ENCODE measurements around the gene PIEZO2. TPM values are rescaled to one million over a fixed set of nuclear protein-coding genes. Genes with fewer than 3 reads are reported as not detected.

Gene PIEZO2
- total and polyA plus RNA-seq, 2 donors (not counting 1 experiment from before 2014, with no cell fraction given) = not detected

GRCh38 chr18:11081009-11081532 lies 68.3 kb downstream of the PIEZO2 start:
- POLR2A ChIA-PET = no interaction called here

GRCh38 chr18:11078491-11078890 lies 70.9 kb downstream of the PIEZO2 start:
- no peaks in the 10 kb centered on the region for H3K27me3 Mint-ChIP-seq
- WGBS (ENCODE audit: insufficient coverage) = 85% methylated on average over 2 of the region's 4 CpGs
- intact Hi-C loops (cut with micrococcal nuclease) = no loop called here
- no peak overlapping the region for H3K4me2 ChIP-seq (replicated peaks; ENCODE audit: low read depth, low read length, poor library complexity, severe bottlenecking)
- H3K4me3 ChIP-seq (ENCODE audit: control extremely low read depth in 1 of 5, extremely low read depth in 1 of 5, insufficient read depth in 1 of 5, low read depth in 2 of 5, low read length in 4 of 5) = no peak overlapping the region
- ChIA-PET CTCF (no interaction called here), POLR2A (no interaction called here)
- no peak for DNase-seq
- no peak overlapping the region for H3K27ac ChIP-seq (ENCODE audit: low read length in 2 of 2)
- no peaks in the 10 kb centered on the region for H3K4me1 ChIP-seq (ENCODE audit: control insufficient read depth in 2 of 2, insufficient read depth in 2 of 2, low read length in 2 of 2)
- H3K4me1 Mint-ChIP-seq = no peaks in the 10 kb centered on the region
- H3K79me2 ChIP-seq (ENCODE audit: control insufficient read depth, insufficient read depth, low read length) = no peaks in the 10 kb centered on the region
- H3K9me3 Mint-ChIP-seq (ENCODE audit: insufficient read depth) = no peaks in the 10 kb centered on the region
- H2AFZ ChIP-seq (ENCODE audit: insufficient read depth, low read depth, low read length, poor library complexity, severe bottlenecking) = no peak overlapping the region
- H3K9ac ChIP-seq (ENCODE audit: low read length) = no peak overlapping the region
- H3K9me3 ChIP-seq (ENCODE audit: control extremely low read depth in 1 of 3, control insufficient read depth in 2 of 3, insufficient read depth in 1 of 3, low read length in 2 of 3) = no peaks in the 10 kb centered on the region
- TF ChIP-seq CTCF (IDR thresholded peaks at IDR 0.05) = no peak
- no peaks in the 10 kb centered on the region for H3K27me3 ChIP-seq (replicated peaks in 1 of 4; ENCODE audit: control extremely low read depth in 1 of 4, control insufficient read depth in 3 of 4, insufficient read depth in 4 of 4, low read length in 3 of 4)
- no peaks in the 10 kb centered on the region for H3K36me3 ChIP-seq (replicated peaks in 1 of 2; ENCODE audit: control extremely low read depth in 1 of 2, control insufficient read depth in 1 of 2, extremely low read depth in 1 of 2, insufficient read depth in 2 of 2, low read length in 1 of 2)
- no peak overlapping the region for H3K4me3 Mint-ChIP-seq
- no peak for ATAC-seq (ENCODE audit: low read depth)
- H3K27ac Mint-ChIP-seq = no peak overlapping the region
- no peaks in the 10 kb centered on the region for H4K20me1 ChIP-seq (ENCODE audit: control insufficient read depth, insufficient read depth, low read length, poor library complexity, severe bottlenecking)

More at GRCh38 chr18:11081009-11081532, 68.3 kb downstream of the PIEZO2 start:
- H3K36me3 ChIP-seq (replicated peaks in 1 of 2; ENCODE audit: control extremely low read depth in 1 of 2, control insufficient read depth in 1 of 2, extremely low read depth in 1 of 2, insufficient read depth in 2 of 2, low read length in 1 of 2) = no peaks in the 10 kb centered on the region
- H2AFZ ChIP-seq (ENCODE audit: insufficient read depth, low read depth, low read length, poor library complexity, severe bottlenecking) = no peak overlapping the region
- Mint-ChIP-seq H3K27me3 (peaks cover 9% of the 10 kb centered on the region), H3K4me3 (no peak overlapping the region), H3K9me3 (ENCODE audit: insufficient read depth) (no peaks in the 10 kb centered on the region), H3K4me1 (no peaks in the 10 kb centered on the region), H3K27ac (no peak overlapping the region)
- no peaks in the 10 kb centered on the region for H3K4me1 ChIP-seq (ENCODE audit: control insufficient read depth in 2 of 2, insufficient read depth in 2 of 2, low read length in 2 of 2)
- H4K20me1 ChIP-seq (ENCODE audit: control insufficient read depth, insufficient read depth, low read length, poor library complexity, severe bottlenecking) = no peaks in the 10 kb centered on the region
- no peaks in the 10 kb centered on the region for H3K79me2 ChIP-seq (ENCODE audit: control insufficient read depth, insufficient read depth, low read length)
- ATAC-seq (ENCODE audit: low read depth) (no peak), DNase-seq (no peak)
- TF ChIP-seq EZH2 (IDR thresholded peaks at IDR 0.05; ENCODE audit: borderline replicate concordance, insufficient read depth, low read depth, low read length, poor library complexity, severe bottlenecking) (no peak), CTCF (IDR thresholded peaks at IDR 0.05) (no peak)
- H3K27me3 ChIP-seq (replicated peaks in 1 of 4; ENCODE audit: control extremely low read depth in 1 of 4, control insufficient read depth in 3 of 4, insufficient read depth in 4 of 4, low read length in 3 of 4) = no peaks in the 10 kb centered on the region
- H3K4me3 ChIP-seq (ENCODE audit: control extremely low read depth in 1 of 5, extremely low read depth in 1 of 5, insufficient read depth in 1 of 5, low read depth in 2 of 5, low read length in 4 of 5) = no peak overlapping the region
- CTCF ChIA-PET = no interaction called here
- intact Hi-C loops (cut with micrococcal nuclease) = no loop called here
- no peak overlapping the region for H3K4me2 ChIP-seq (replicated peaks; ENCODE audit: low read depth, low read length, poor library complexity, severe bottlenecking)
- WGBS (ENCODE audit: insufficient coverage) = 100% methylated on average over 2 of the region's 2 CpGs
- H3K27ac ChIP-seq (ENCODE audit: low read length in 2 of 2) = no peak overlapping the region
- H3K9ac ChIP-seq (ENCODE audit: low read length) = no peak overlapping the region
- no peaks in the 10 kb centered on the region for H3K9me3 ChIP-seq (ENCODE audit: control extremely low read depth in 1 of 3, control insufficient read depth in 2 of 3, insufficient read depth in 1 of 3, low read length in 2 of 3)

All from B cell (primary cell).